Fibroblast of the conjunctiva (primary cell): ENCODE measurements around the gene DNHD1.

Experiments used
- DNase-seq: peaks from one replicate; pipeline ENCODE4 v3.0.0-alpha.2; 2010; ENCODE audit warnings: low read depth

The DNHD1 gene

GRCh38 chr11:6565325-6565724 lies 68.2 kb downstream of the DNHD1 start:
- no peak for DNase-seq

GRCh38 chr11:6565988-6566703 lies 69.1 kb downstream of the DNHD1 start:
- no peak for DNase-seq

- DNase-seq, result no peak
Measured at GRCh38 chr11:6566704-6567370, 69.8 kb downstream of the DNHD1 start.

GRCh38 chr11:6567371-6567745 lies 70.3 kb downstream of the DNHD1 start:
- no peak for DNase-seq

- peak; percentile 64 for DNase-seq
Measured at GRCh38 chr11:6568191-6568918, 71.3 kb downstream of the DNHD1 start.

- DNase-seq, result no peak
Measured at GRCh38 chr11:6569706-6570105, 72.6 kb downstream of the DNHD1 start.

- no peak for DNase-seq
Measured at GRCh38 chr11:6570691-6571427, 73.8 kb downstream of the DNHD1 start.

- DNase-seq, result no peak
Measured at GRCh38 chr11:6571434-6572008, 74.4 kb downstream of the DNHD1 start.

- peak; percentile 66 for DNase-seq
Measured at GRCh38 chr11:6572215-6572614, 75.1 kb downstream of the DNHD1 start.

GRCh38 chr11:6574816-6575715 lies 78.0 kb downstream of the DNHD1 start:
- DNase-seq, result no peak

GRCh38 chr11:6576471-6577373 lies 79.6 kb downstream of the DNHD1 start:
- DNase-seq, result peak; percentile 72

GRCh38 chr11:6578134-6578533 lies 81.1 kb downstream of the DNHD1 start:
- no peak for DNase-seq

GRCh38 chr11:6579681-6580080 lies 82.6 kb downstream of the DNHD1 start:
- no peak for DNase-seq

- no peak for DNase-seq
Measured at GRCh38 chr11:6583584-6583983, 86.5 kb downstream of the DNHD1 start.

GRCh38 chr11:6584528-6584927 lies 87.4 kb downstream of the DNHD1 start:
- no peak for DNase-seq

GRCh38 chr11:6586434-6587359 lies 89.6 kb downstream of the DNHD1 start:
- no peak for DNase-seq

GRCh38 chr11:6587360-6587953 lies 90.4 kb downstream of the DNHD1 start:
- no peak for DNase-seq

- no peak for DNase-seq
Measured at GRCh38 chr11:6588018-6588417, 90.9 kb downstream of the DNHD1 start.
